NCI-H2196 treated with DMSO at 0.1 percent for 48 hours (cell line): ENCODE measurements around the gene ENO2.
A peak's percentile ranks its signal among the peaks of the same experiment; 100 is the strongest.

Source experiments
- DNase-seq: peaks from one replicate; lab custom pipeline; 2025; ENCODE audit not compliant: unreplicated experiment; lab: John Stamatoyannopoulos, UW

ENO2 gene

GRCh38 chr12:6959805-6960592 is 45.6 kb downstream of the ENO2 start:
- DNase-seq = no peak

- no peak for DNase-seq
Observed at GRCh38 chr12:6960593-6961277, 46.4 kb downstream of the ENO2 start.

GRCh38 chr12:6961278-6961694 is 46.9 kb downstream of the ENO2 start:
- no peak for DNase-seq

- DNase-seq = peak; percentile 39
Observed at GRCh38 chr12:6961695-6962284, 47.4 kb downstream of the ENO2 start.

GRCh38 chr12:6962285-6963015 is 48.1 kb downstream of the ENO2 start:
- DNase-seq = no peak

GRCh38 chr12:6963016-6963731 is 48.8 kb downstream of the ENO2 start:
- peak; percentile 47 for DNase-seq

GRCh38 chr12:6963791-6964413 is 49.5 kb downstream of the ENO2 start:
- DNase-seq = no peak

GRCh38 chr12:6964605-6965025 is 50.2 kb downstream of the ENO2 start:
- DNase-seq = no peak

GRCh38 chr12:6965026-6965661 is 50.8 kb downstream of the ENO2 start:
- DNase-seq = peak; percentile 47

GRCh38 chr12:6965714-6966113 is 51.3 kb downstream of the ENO2 start:
- no peak for DNase-seq

GRCh38 chr12:6966351-6966750 is 52.0 kb downstream of the ENO2 start:
- no peak for DNase-seq

GRCh38 chr12:6967651-6968100 is 53.3 kb downstream of the ENO2 start:
- no peak for DNase-seq

- DNase-seq = no peak
Observed at GRCh38 chr12:6968426-6968825, 54.0 kb downstream of the ENO2 start.

GRCh38 chr12:6970096-6970527 is 55.7 kb downstream of the ENO2 start:
- DNase-seq = no peak
